ENCODE data around the gene SPTBN5. TPM values are rescaled to one million over a fixed set of nuclear protein-coding genes. Genes with fewer than 3 reads are reported as not detected.

SPTBN5 gene
- total RNA-seq, 1 donor from 2014 or later = 1.9 TPM

- intact Hi-C loops (cut with DNase I) = no loop called here
- Histone ChIP-seq H3K36me3 (no peaks in the 10 kb centered on the region), H3K27me3 (no peaks in the 10 kb centered on the region), H3K4me3 (no peak overlapping the region), H3K27ac (peak overlapping the region; percentile 70), H3K9me3 (no peaks in the 10 kb centered on the region), H3K4me1 (peaks cover 87% of the 10 kb centered on the region)
- DNase-seq = no peak
- no peak for TF ChIP-seq CTCF (IDR thresholded peaks at IDR 0.05)
- peak; percentile 15 for ATAC-seq
Observed at GRCh38 chr15:41933771-41934170, 39.9 kb upstream of the SPTBN5 start.

- ATAC-seq (no peak), DNase-seq (peak; percentile 8)
- Histone ChIP-seq H3K36me3 (no peaks in the 10 kb centered on the region), H3K4me1 (peaks cover 87% of the 10 kb centered on the region), H3K4me3 (no peak overlapping the region), H3K27ac (peak overlapping the region; percentile 70), H3K9me3 (no peaks in the 10 kb centered on the region), H3K27me3 (no peaks in the 10 kb centered on the region)
- no peak for TF ChIP-seq CTCF (IDR thresholded peaks at IDR 0.05)
- intact Hi-C loops (cut with DNase I) = no loop called here
Observed at GRCh38 chr15:41933326-41933725, 39.5 kb upstream of the SPTBN5 start.

- Histone ChIP-seq H3K4me1 (peaks cover 87% of the 10 kb centered on the region), H3K36me3 (no peaks in the 10 kb centered on the region), H3K27ac (peak overlapping the region; percentile 70), H3K4me3 (no peak overlapping the region), H3K27me3 (no peaks in the 10 kb centered on the region), H3K9me3 (no peaks in the 10 kb centered on the region)
- no peak for TF ChIP-seq CTCF (IDR thresholded peaks at IDR 0.05)
- ATAC-seq = no peak
- peak; percentile 47 for DNase-seq
- intact Hi-C loops (cut with DNase I) = no loop called here
Observed at GRCh38 chr15:41932511-41933289, 38.8 kb upstream of the SPTBN5 start.

- intact Hi-C loops (cut with DNase I) = no loop called here
- no peak for TF ChIP-seq CTCF (IDR thresholded peaks at IDR 0.05)
- no peak overlapping the region for H3K4me3 ChIP-seq
- no peak for ATAC-seq
- H3K27ac ChIP-seq = no peak overlapping the region
- peaks cover 87% of the 10 kb centered on the region for H3K4me1 ChIP-seq
- DNase-seq = peak; percentile 45
- H3K27me3 ChIP-seq = no peaks in the 10 kb centered on the region
- H3K9me3 ChIP-seq = no peaks in the 10 kb centered on the region
- no peaks in the 10 kb centered on the region for H3K36me3 ChIP-seq
Observed at GRCh38 chr15:41932101-41932500, 38.2 kb upstream of the SPTBN5 start.

- intact Hi-C loops (cut with DNase I) = no loop called here
- Histone ChIP-seq H3K4me1 (peaks cover 88% of the 10 kb centered on the region), H3K27me3 (no peaks in the 10 kb centered on the region), H3K4me3 (no peak overlapping the region), H3K9me3 (no peaks in the 10 kb centered on the region), H3K36me3 (no peaks in the 10 kb centered on the region), H3K27ac (peak overlapping the region; percentile 65)
- DNase-seq (no peak), ATAC-seq (no peak)
- no peak for TF ChIP-seq CTCF (IDR thresholded peaks at IDR 0.05)
Observed at GRCh38 chr15:41930867-41931222, 37.0 kb upstream of the SPTBN5 start.
